Measurements from ENCODE around the gene EXOSC9. TPM values are rescaled to one million over a fixed set of nuclear protein-coding genes. Genes with fewer than 3 reads are reported as not detected.

Gene EXOSC9
- polyA plus RNA-seq, 1 donor from 2014 or later: 67.4 TPM

DNA sequence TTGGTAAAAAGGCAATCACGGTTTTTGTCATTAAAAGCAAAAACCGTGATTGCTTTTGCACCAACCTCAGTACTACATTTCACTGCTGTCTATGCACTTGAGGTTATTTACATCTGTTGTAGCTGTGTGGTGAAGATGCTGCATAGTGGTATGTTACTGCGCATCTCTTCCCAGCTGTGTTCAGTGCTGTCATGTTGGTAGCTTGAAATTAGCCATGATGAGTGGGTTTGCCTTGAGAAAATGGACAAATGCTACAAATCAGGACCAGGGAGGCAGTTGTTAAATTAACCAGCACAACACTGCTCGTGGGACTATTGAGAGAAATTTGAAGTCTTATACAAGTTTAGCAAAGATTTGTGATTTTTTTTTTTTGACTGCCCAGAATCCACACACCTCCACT, 34.0 kb upstream of the EXOSC9 start:
- no peaks in the 10 kb centered on the region for H4K20me1 ChIP-seq (ENCODE audit: insufficient read depth)
- no peaks in the 10 kb centered on the region for H3K9me3 ChIP-seq (ENCODE audit: low read length)
- no peak overlapping the region for H2AFZ ChIP-seq (ENCODE audit: low read depth, low read length)
- H3K36me3 ChIP-seq (ENCODE audit: insufficient read depth, low read length): no peaks in the 10 kb centered on the region
- H3K4me3 ChIP-seq (ENCODE audit: low read length): no peak overlapping the region
- no peak overlapping the region for H3K9ac ChIP-seq (ENCODE audit: low read length)
- H3K9me2 ChIP-seq (ENCODE audit: insufficient read depth, low read length): no peaks in the 10 kb centered on the region
- H3K27me3 ChIP-seq (ENCODE audit: insufficient read depth, low read depth, low read length): peaks cover 44% of the 10 kb centered on the region
- H3K79me2 ChIP-seq (replicated peaks; ENCODE audit: insufficient read depth, low read length): no peaks in the 10 kb centered on the region
- no peaks in the 10 kb centered on the region for H3F3A ChIP-seq (ENCODE audit: insufficient read depth, low read length, poor library complexity, severe bottlenecking)
- H3K4me2 ChIP-seq (ENCODE audit: low read length): no peak overlapping the region
- TF ChIP-seq SMC3 (conservative IDR thresholded peaks at IDR 0.05; ENCODE audit: poor library complexity): no peak
- TF ChIP-seq MXI1 (conservative IDR thresholded peaks at IDR 0.05; ENCODE audit: poor library complexity, severe bottlenecking): no peak
- TF ChIP-seq EP300 (conservative IDR thresholded peaks at IDR 0.05; ENCODE audit: poor library complexity, severe bottlenecking): no peak
- no peak overlapping the region for H3K27ac ChIP-seq (ENCODE audit: low read length)

DNA sequence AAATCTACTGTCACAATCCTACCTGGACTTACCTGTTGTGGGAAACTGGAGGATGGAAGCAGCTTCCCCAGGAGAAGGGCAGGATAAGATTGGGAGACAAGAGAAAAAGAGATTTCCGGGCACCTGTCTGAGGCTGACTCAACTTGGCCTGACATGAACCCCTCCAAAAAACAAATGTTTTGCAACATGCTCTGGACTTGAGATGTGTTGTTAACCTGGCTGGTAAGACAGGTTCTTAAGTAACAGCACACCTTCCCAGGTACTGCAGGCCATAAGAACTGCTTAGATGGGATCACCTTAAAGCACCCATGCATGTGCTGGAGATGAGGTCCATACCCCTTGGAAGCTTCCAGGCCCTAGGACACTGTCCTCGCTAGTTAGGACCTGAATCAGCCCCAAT, 31.8 kb upstream of the EXOSC9 start:
- Histone ChIP-seq H4K20me1 (ENCODE audit: insufficient read depth) (no peaks in the 10 kb centered on the region), H3K79me2 (replicated peaks; ENCODE audit: insufficient read depth, low read length) (no peaks in the 10 kb centered on the region), H2AFZ (ENCODE audit: low read depth, low read length) (no peak overlapping the region), H3K9ac (ENCODE audit: low read length) (no peak overlapping the region), H3K36me3 (ENCODE audit: insufficient read depth, low read length) (no peaks in the 10 kb centered on the region), H3K27ac (ENCODE audit: low read length) (no peak overlapping the region), H3K27me3 (ENCODE audit: insufficient read depth, low read depth, low read length) (peaks cover 32% of the 10 kb centered on the region), H3F3A (ENCODE audit: insufficient read depth, low read length, poor library complexity, severe bottlenecking) (no peaks in the 10 kb centered on the region), H3K9me3 (ENCODE audit: low read length) (no peaks in the 10 kb centered on the region), H3K4me2 (ENCODE audit: low read length) (no peak overlapping the region), H3K9me2 (ENCODE audit: insufficient read depth, low read length) (no peaks in the 10 kb centered on the region), H3K4me3 (ENCODE audit: low read length) (no peak overlapping the region)
- TF ChIP-seq POLR2AphosphoS5 (IDR thresholded peaks at IDR 0.05) (no peak), RAD21 (conservative IDR thresholded peaks at IDR 0.05) (no peak), REST (IDR thresholded peaks at IDR 0.05; ENCODE audit: borderline replicate concordance) (no peak), SMC3 (conservative IDR thresholded peaks at IDR 0.05; ENCODE audit: poor library complexity) (no peak)

GRCh38 chr4:121771869-121772268, 29.3 kb upstream of the EXOSC9 start:
- H2AFZ ChIP-seq (ENCODE audit: low read depth, low read length): no peak overlapping the region
- no peak overlapping the region for H3K4me3 ChIP-seq (ENCODE audit: low read length)
- no peaks in the 10 kb centered on the region for H4K20me1 ChIP-seq (ENCODE audit: insufficient read depth)
- no peak overlapping the region for H3K9ac ChIP-seq (ENCODE audit: low read length)
- peaks cover 7% of the 10 kb centered on the region for H3K27me3 ChIP-seq (ENCODE audit: insufficient read depth, low read depth, low read length)
- H3K9me3 ChIP-seq (ENCODE audit: low read length): no peaks in the 10 kb centered on the region
- no peaks in the 10 kb centered on the region for H3K36me3 ChIP-seq (ENCODE audit: insufficient read depth, low read length)
- H3K79me2 ChIP-seq (replicated peaks; ENCODE audit: insufficient read depth, low read length): no peaks in the 10 kb centered on the region
- H3K9me2 ChIP-seq (ENCODE audit: insufficient read depth, low read length): no peaks in the 10 kb centered on the region
- no peaks in the 10 kb centered on the region for H3F3A ChIP-seq (ENCODE audit: insufficient read depth, low read length, poor library complexity, severe bottlenecking)
- TF ChIP-seq SMC3 (conservative IDR thresholded peaks at IDR 0.05; ENCODE audit: poor library complexity): no peak
- no peak for TF ChIP-seq EZH2 (IDR thresholded peaks at IDR 0.05; ENCODE audit: borderline replicate concordance, insufficient read depth, low read length, poor library complexity, severe bottlenecking)
- no peak for TF ChIP-seq EP300 (conservative IDR thresholded peaks at IDR 0.05; ENCODE audit: poor library complexity, severe bottlenecking)
- TF ChIP-seq REST (IDR thresholded peaks at IDR 0.05; ENCODE audit: borderline replicate concordance): no peak
- no peak for TF ChIP-seq RAD21 (conservative IDR thresholded peaks at IDR 0.05)
- TF ChIP-seq, protein P1, sequence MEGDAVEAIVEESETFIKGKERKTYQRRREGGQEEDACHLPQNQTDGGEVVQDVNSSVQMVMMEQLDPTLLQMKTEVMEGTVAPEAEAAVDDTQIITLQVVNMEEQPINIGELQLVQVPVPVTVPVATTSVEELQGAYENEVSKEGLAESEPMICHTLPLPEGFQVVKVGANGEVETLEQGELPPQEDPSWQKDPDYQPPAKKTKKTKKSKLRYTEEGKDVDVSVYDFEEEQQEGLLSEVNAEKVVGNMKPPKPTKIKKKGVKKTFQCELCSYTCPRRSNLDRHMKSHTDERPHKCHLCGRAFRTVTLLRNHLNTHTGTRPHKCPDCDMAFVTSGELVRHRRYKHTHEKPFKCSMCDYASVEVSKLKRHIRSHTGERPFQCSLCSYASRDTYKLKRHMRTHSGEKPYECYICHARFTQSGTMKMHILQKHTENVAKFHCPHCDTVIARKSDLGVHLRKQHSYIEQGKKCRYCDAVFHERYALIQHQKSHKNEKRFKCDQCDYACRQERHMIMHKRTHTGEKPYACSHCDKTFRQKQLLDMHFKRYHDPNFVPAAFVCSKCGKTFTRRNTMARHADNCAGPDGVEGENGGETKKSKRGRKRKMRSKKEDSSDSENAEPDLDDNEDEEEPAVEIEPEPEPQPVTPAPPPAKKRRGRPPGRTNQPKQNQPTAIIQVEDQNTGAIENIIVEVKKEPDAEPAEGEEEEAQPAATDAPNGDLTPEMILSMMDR (IDR thresholded peaks at IDR 0.05; ENCODE audit: poor library complexity, severe bottlenecking): no peak
- TF ChIP-seq POLR2AphosphoS5 (IDR thresholded peaks at IDR 0.05): no peak
- no peak for TF ChIP-seq MXI1 (conservative IDR thresholded peaks at IDR 0.05; ENCODE audit: poor library complexity, severe bottlenecking)
- TF ChIP-seq TAF1 (IDR thresholded peaks at IDR 0.05; ENCODE audit: low read depth): no peak
- no peak overlapping the region for H3K27ac ChIP-seq (ENCODE audit: low read length)
- no peak overlapping the region for H3K4me2 ChIP-seq (ENCODE audit: low read length)

Data from neural cell (in vitro differentiated cells).